ENCODE data around the gene PKIG. TPM values are rescaled to one million over a fixed set of nuclear protein-coding genes. Genes with fewer than 3 reads are reported as not detected.

The PKIG gene
- polyA plus RNA-seq, 1 donor (not counting 4 experiments of a cell fraction or from before 2014, with no cell fraction given): 6.6 TPM

GRCh38 chr20:44658810-44659209 lies 76.4 kb downstream of the PKIG start:
- Histone ChIP-seq H3K27me3 (ENCODE audit: control insufficient read depth, extremely low read depth, insufficient read depth, low read length) (peaks cover under 1% of the 10 kb centered on the region), H3K9ac (ENCODE audit: control insufficient read depth, extremely low read depth, insufficient read depth, low read length) (no peak overlapping the region), H3K4me1 (ENCODE audit: control insufficient read depth, extremely low read depth, insufficient read depth, low read length) (peaks cover 5% of the 10 kb centered on the region), H3K27ac (ENCODE audit: control insufficient read depth, insufficient read depth, low read length) (no peak overlapping the region), H3K4me3 (ENCODE audit: control insufficient read depth in 2 of 3, extremely low read depth in 1 of 3, insufficient read depth in 2 of 3, low read depth in 1 of 3, low read length in 3 of 3) (no peak overlapping the region), H3K9me1 (ENCODE audit: control insufficient read depth, extremely low read depth, insufficient read depth, low read length) (no peaks in the 10 kb centered on the region), H3K36me3 (ENCODE audit: control insufficient read depth in 2 of 2, extremely low read depth in 1 of 2, insufficient read depth in 2 of 2, low read length in 2 of 2) (no peaks in the 10 kb centered on the region), H3K4me2 (ENCODE audit: control insufficient read depth, extremely low read depth, insufficient read depth, low read depth, low read length) (no peak overlapping the region), H3K9me3 (ENCODE audit: control insufficient read depth, low read depth, low read length) (no peaks in the 10 kb centered on the region), H2AFZ (ENCODE audit: control insufficient read depth, low read length) (no peak overlapping the region), H3K79me2 (ENCODE audit: control insufficient read depth, insufficient read depth, low read length) (no peaks in the 10 kb centered on the region), H4K20me1 (ENCODE audit: control insufficient read depth, extremely low read depth, insufficient read depth, low read length) (no peaks in the 10 kb centered on the region)
- FAIRE-seq: no peak
- DNase-seq (ENCODE audit: low read depth, low spot score): no peak
- no peak for TF ChIP-seq CTCF (optimal IDR thresholded peaks at IDR 0.05 in 1 of 3, IDR thresholded peaks at IDR 0.05 in 1 of 3, conservative IDR thresholded peaks at IDR 0.05 in 1 of 3; ENCODE audit: extremely low read depth in 1 of 3, insufficient read depth in 2 of 3, low read length in 3 of 3)
- TF ChIP-seq EZH2 (IDR thresholded peaks at IDR 0.05; ENCODE audit: low read length): no peak
- dilution Hi-C loops (cut with MboI; ENCODE audit: extremely low pct_ligation_motif_present, low sequenced_read_pairs): no loop called here

GRCh38 chr20:44659931-44660330 lies 77.6 kb downstream of the PKIG start:
- no peaks in the 10 kb centered on the region for H3K79me2 ChIP-seq (ENCODE audit: control insufficient read depth, insufficient read depth, low read length)
- DNase-seq (ENCODE audit: low read depth, low spot score): no peak
- H3K4me1 ChIP-seq (ENCODE audit: control insufficient read depth, extremely low read depth, insufficient read depth, low read length): peaks cover 5% of the 10 kb centered on the region
- H3K9ac ChIP-seq (ENCODE audit: control insufficient read depth, extremely low read depth, insufficient read depth, low read length): no peak overlapping the region
- no peak for FAIRE-seq
- H3K4me3 ChIP-seq (ENCODE audit: control insufficient read depth in 2 of 3, extremely low read depth in 1 of 3, insufficient read depth in 2 of 3, low read depth in 1 of 3, low read length in 3 of 3): no peak overlapping the region
- H3K36me3 ChIP-seq (ENCODE audit: control insufficient read depth in 2 of 2, extremely low read depth in 1 of 2, insufficient read depth in 2 of 2, low read length in 2 of 2): no peaks in the 10 kb centered on the region
- no peak for TF ChIP-seq EZH2 (IDR thresholded peaks at IDR 0.05; ENCODE audit: low read length)
- TF ChIP-seq CTCF (optimal IDR thresholded peaks at IDR 0.05 in 1 of 3, IDR thresholded peaks at IDR 0.05 in 1 of 3, conservative IDR thresholded peaks at IDR 0.05 in 1 of 3; ENCODE audit: extremely low read depth in 1 of 3, insufficient read depth in 2 of 3, low read length in 3 of 3): no peak
- H3K4me2 ChIP-seq (ENCODE audit: control insufficient read depth, extremely low read depth, insufficient read depth, low read depth, low read length): peak overlapping the region; percentile 22
- H3K9me1 ChIP-seq (ENCODE audit: control insufficient read depth, extremely low read depth, insufficient read depth, low read length): no peaks in the 10 kb centered on the region
- peaks cover 5% of the 10 kb centered on the region for H3K27me3 ChIP-seq (ENCODE audit: control insufficient read depth, extremely low read depth, insufficient read depth, low read length)
- H3K9me3 ChIP-seq (ENCODE audit: control insufficient read depth, low read depth, low read length): no peaks in the 10 kb centered on the region
- H3K27ac ChIP-seq (ENCODE audit: control insufficient read depth, insufficient read depth, low read length): no peak overlapping the region
- no peak overlapping the region for H2AFZ ChIP-seq (ENCODE audit: control insufficient read depth, low read length)
- dilution Hi-C loops (cut with MboI; ENCODE audit: extremely low pct_ligation_motif_present, low sequenced_read_pairs): no loop called here
- no peaks in the 10 kb centered on the region for H4K20me1 ChIP-seq (ENCODE audit: control insufficient read depth, extremely low read depth, insufficient read depth, low read length)
